ENCODE data around the gene FAM81A.
A peak's percentile ranks its signal among the peaks of the same experiment; 100 is the strongest.
"Not testable (repeated sequence)": the region's sequence is repeated elsewhere in the genome, so short reads cannot be mapped to it uniquely, and the experiment has no call there.

FAM81A gene

DNA sequence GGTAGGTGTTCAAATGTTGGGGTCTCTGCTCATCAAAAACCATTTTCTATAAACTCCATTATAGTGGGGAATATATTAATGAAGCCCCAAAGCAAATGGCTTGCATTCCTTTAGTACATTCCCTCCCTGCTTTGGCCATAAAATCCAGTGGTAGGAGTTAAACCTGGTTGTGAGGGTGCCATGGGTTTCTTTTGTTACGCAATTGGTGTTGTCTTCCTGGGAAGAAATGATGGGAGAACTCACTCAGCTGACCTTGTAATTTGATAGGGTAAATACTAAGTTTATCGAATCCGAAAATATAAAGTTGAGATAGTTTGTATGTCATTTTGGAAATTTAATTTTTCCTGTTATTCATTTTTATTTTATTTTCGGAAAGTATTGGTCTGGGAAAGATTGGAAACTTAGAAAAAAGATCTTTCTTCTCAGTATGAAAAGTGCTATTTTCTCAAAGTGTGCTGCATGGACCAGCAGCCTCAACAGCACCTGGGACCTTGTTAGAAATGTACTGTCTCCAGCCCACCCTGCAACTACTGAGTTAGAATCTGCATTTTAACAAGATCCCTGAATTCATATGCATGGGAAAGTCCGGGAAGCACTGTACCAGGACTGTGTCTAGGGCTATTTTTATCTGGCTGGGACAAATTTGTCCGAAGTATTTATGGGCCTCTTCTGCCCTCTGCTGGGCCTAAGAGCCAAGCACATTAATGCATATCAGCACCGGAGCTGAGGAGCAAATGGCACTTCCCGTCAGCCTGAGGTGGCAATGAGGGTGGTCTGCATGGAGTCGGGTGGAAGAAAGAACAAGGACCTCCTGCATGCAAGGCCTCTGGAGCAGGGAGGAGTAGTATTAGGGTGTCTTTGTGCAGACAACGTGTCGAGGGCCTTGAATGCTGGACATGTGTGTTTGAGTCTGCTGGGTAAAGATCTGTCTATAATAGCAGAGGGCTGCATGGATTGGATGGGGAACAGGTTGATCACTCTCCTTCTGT lies 54.7 kb downstream of the FAM81A start:
- H3K4me1 Mint-ChIP-seq (ENCODE audit: low read depth): peaks cover 5% of the 10 kb centered on the region
- H3K27me3 Mint-ChIP-seq: no peaks in the 10 kb centered on the region
- H3K9me3 Mint-ChIP-seq: no peaks in the 10 kb centered on the region
- no peak overlapping the region for H3K4me3 Mint-ChIP-seq
- H3K36me3 Mint-ChIP-seq (ENCODE audit: low read depth): no peaks in the 10 kb centered on the region
- H3K27ac Mint-ChIP-seq: no peak overlapping the region

DNA sequence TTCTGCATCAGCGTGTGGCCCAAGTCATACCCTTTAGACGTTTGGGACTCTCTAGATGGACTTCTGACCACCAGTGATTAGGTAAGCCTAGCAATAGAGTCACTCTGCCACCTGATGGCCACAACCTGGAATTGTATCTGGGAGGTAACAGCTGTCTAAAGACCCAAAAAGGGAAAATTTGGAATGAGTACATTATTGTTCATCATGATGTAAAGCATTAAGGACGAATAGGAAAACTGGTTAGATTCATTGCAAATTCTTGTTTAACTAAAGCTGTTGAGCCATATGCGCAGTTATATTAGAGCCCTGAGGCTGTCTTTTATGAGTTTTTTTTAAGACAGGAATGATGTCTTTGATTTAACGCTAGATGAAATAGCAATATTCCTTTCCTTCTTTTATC lies 63.6 kb downstream of the FAM81A start:
- H3K4me1 Mint-ChIP-seq (ENCODE audit: low read depth): no peaks in the 10 kb centered on the region
- no peak overlapping the region for H3K4me3 Mint-ChIP-seq
- no peaks in the 10 kb centered on the region for H3K27me3 Mint-ChIP-seq
- H3K9me3 Mint-ChIP-seq: no peaks in the 10 kb centered on the region
- no peak overlapping the region for H3K27ac Mint-ChIP-seq
- H3K36me3 Mint-ChIP-seq (ENCODE audit: low read depth): no peaks in the 10 kb centered on the region

DNA sequence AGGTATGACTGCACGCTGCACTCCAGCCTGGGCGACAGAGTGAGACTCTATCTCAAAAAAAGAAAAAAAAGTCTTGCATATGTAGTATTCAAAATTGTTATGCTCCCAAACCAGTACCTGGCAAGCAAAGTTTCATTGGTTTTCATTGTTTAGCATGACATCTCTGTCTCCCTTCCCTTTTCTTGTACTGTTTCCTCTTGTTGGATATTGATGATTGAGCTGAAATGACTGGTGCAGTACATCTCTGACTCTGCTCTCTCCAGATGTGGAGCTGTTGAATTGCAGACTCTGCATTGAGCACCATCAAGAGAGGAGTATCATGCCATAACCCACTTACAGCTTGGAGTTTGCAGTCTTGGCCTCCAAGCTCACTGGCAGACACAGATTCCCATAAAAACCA lies 77.2 kb downstream of the FAM81A start:
- H3K36me3 Mint-ChIP-seq (ENCODE audit: low read depth): no peaks in the 10 kb centered on the region
- no peaks in the 10 kb centered on the region for H3K9me3 Mint-ChIP-seq
- no peak overlapping the region for H3K27ac Mint-ChIP-seq
- peaks cover 8% of the 10 kb centered on the region for H3K4me1 Mint-ChIP-seq (ENCODE audit: low read depth)
- H3K4me3 Mint-ChIP-seq: no peak overlapping the region
- no peaks in the 10 kb centered on the region for H3K27me3 Mint-ChIP-seq

DNA sequence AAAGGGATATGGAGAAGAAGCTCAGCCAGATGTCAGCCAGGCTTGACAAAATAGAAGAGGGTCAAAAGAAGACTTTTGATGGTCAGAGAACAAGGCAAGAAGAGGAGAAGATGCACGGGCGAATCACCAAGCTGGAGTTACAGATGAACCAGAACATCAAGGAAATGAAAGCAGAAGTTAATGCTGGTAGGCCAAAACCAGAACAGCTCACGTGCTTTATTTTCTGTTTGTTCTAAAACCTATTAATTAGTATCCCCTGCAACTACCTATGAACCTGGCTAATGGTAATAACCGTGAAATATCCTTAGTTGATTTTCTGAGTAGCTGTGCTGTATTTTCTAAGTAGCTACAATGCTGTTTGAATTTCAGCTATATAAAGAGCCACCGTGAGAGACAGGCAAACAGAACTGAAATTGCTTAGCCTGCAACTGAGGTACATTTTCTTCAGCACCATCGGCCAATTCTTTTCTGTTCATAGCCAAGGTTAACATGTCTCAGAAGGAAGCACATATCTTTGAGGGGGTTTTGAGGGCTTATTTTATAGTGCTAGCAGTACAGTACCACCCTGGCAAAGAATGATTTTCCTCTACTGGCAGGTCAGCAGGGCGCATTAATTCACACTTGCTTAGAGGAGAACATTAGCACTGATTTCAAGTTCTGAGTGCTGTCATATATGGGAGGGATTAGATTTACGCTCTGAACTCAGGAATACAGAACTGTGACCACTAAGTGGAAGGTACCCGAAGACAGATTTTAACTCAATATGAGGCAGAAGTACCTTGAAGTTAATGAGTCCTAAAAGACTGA lies 78.9 kb downstream of the FAM81A start:
- H3K27me3 Mint-ChIP-seq: no peaks in the 10 kb centered on the region
- H3K9me3 Mint-ChIP-seq: no peaks in the 10 kb centered on the region
- H3K4me3 Mint-ChIP-seq: no peak overlapping the region
- no peak overlapping the region for H3K27ac Mint-ChIP-seq
- H3K36me3 Mint-ChIP-seq (ENCODE audit: low read depth): no peaks in the 10 kb centered on the region
- peaks cover 16% of the 10 kb centered on the region for H3K4me1 Mint-ChIP-seq (ENCODE audit: low read depth)

DNA sequence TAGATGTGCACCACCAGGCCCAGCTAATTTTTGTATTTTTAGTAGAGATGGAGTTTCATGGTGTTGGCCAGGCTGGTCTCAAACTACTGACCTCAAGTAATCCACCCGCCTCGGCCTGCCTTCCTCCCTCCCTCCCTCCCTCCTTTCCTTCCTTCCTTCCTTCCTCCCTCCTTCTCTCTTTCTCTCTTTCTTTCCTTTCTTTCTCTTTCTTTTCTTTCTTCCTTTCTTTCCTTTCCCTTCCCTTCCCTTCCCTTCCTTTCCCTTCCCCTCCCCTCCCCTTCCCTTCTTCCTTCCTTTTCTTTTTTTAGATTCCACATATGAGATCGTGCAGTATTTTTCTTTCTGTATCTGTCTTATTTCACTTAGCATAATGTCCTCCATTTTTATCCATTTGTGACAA lies 81.3 kb downstream of the FAM81A start:
- Mint-ChIP-seq H3K4me3 (no peak overlapping the region), H3K27me3 (no peaks in the 10 kb centered on the region), H3K27ac (no peak overlapping the region), H3K4me1 (ENCODE audit: low read depth) (peaks cover 39% of the 10 kb centered on the region), H3K9me3 (no peaks in the 10 kb centered on the region), H3K36me3 (ENCODE audit: low read depth) (no peaks in the 10 kb centered on the region)

DNA sequence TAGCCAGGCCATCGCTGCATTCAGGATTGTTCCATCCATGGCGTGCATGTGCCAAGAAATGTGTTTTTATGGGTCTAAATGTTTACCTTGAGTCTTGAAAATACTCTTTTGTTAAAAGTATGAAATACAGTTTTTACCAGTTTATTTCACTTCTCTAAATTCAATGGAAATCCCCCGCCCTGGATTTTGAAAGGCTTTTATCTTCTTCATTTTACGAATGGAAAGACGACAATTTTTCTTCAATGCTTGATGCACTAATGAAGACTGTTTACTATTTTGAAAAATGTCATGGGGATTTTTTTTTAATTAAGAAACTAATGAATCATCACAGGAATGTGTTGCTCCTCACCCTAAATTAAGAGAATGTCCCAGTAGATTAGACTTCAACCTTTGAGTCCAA lies 83.5 kb downstream of the FAM81A start:
- Mint-ChIP-seq H3K36me3 (ENCODE audit: low read depth) (no peaks in the 10 kb centered on the region), H3K4me3 (no peak overlapping the region), H3K9me3 (no peaks in the 10 kb centered on the region), H3K27ac (no peak overlapping the region), H3K4me1 (ENCODE audit: low read depth) (peaks cover 42% of the 10 kb centered on the region), H3K27me3 (no peaks in the 10 kb centered on the region)

DNA sequence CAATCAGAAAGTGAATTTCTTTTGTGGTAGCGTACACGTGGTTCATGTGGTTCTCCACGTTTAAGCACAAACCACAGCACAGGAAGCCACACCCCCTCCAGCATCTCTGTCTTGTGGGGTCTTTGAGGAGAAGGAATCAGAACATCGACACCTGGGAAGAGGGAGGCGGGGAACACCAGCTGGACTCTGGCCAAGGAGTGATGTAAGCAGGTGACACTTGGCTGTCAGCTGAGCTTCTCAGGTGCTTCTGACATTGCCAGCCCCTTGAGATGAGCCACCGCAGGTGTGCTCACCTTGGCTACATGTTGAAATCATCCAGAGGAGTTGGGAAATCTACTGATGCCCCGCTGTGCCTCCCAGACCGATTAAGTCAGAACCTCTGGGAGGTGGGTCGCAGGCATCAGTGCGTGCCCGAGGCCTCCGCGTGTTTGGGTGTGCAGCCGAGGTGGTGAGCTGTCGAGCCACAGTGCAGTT lies 85.0 kb downstream of the FAM81A start:
- Mint-ChIP-seq H3K36me3 (ENCODE audit: low read depth) (no peaks in the 10 kb centered on the region), H3K4me3 (peak overlapping the region; percentile 8), H3K27me3 (no peaks in the 10 kb centered on the region), H3K9me3 (no peaks in the 10 kb centered on the region), H3K27ac (peak overlapping the region; percentile 61), H3K4me1 (ENCODE audit: low read depth) (peaks cover 40% of the 10 kb centered on the region)

DNA sequence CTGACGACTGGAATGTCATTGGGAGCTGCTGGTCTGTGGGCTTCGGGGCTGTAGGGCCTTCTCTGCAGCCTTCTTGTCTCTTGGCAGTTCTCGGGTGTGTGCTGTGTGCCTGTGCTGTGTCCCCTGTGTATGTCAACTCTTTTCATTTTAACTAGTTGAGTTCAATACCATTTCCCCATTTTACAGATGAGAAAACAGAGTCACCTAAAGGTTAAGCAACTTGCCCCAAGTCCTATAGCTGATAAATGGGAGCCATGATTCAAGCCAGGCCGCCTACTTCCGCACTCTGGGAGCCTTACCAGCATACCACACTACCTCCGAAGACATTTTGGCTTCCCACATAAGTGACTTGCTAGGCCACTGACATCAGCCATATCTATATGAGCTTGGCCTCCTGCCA lies 85.7 kb downstream of the FAM81A start:
- peak overlapping the region; percentile 9 for H3K4me3 Mint-ChIP-seq
- no peaks in the 10 kb centered on the region for H3K36me3 Mint-ChIP-seq (ENCODE audit: low read depth)
- no peaks in the 10 kb centered on the region for H3K27me3 Mint-ChIP-seq
- H3K27ac Mint-ChIP-seq: no peak overlapping the region
- H3K9me3 Mint-ChIP-seq: no peaks in the 10 kb centered on the region
- H3K4me1 Mint-ChIP-seq (ENCODE audit: low read depth): peaks cover 40% of the 10 kb centered on the region

DNA sequence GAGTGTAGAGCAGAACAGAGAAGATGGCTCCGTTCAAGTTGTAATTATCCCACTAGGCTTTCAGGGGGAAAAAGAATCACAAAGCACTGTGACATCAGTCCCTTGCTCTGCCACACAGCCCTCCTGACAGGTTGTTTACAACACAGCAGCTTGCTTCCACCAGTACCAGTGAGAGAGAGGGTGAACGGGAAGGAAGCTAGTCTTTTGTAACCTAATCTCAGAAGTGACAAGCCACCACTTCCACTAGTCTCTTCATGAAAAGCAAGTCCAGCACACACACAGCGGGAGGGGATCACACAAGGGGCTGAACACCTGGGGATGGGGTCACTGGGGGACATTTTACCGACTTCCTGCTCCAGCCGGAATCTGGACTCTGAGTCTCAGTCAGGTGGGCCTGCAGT lies 86.3 kb downstream of the FAM81A start:
- Mint-ChIP-seq H3K9me3 (no peaks in the 10 kb centered on the region), H3K4me3 (no peak overlapping the region), H3K36me3 (ENCODE audit: low read depth) (no peaks in the 10 kb centered on the region), H3K27me3 (no peaks in the 10 kb centered on the region), H3K27ac (peak overlapping the region; percentile 10), H3K4me1 (ENCODE audit: low read depth) (peaks cover 40% of the 10 kb centered on the region)

DNA sequence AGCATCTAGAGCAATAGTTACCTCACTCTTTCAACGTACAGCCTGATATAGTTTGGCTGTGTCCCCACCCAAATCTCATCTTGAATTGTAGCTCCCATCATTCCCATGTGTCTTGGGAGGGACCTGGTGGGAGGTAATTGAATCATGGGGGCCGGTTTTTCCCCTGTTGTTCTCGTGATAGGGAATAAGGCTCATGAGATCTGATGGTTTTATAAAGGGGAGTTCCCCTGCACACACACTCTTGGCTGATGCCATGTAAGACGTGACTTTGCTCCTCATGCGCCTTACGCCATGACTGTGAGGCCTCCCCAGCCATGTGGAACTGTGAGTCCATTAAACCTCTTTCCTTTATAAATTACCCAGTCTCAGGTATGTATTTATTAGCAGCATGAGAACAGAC lies 88.5 kb downstream of the FAM81A start:
- not testable (repeated sequence) for H3K27me3 Mint-ChIP-seq; H3K36me3 Mint-ChIP-seq (ENCODE audit: low read depth); H3K4me3 Mint-ChIP-seq; H3K9me3 Mint-ChIP-seq; H3K27ac Mint-ChIP-seq
- H3K4me1 Mint-ChIP-seq (ENCODE audit: low read depth): peaks cover 32% of the 10 kb centered on the region

DNA sequence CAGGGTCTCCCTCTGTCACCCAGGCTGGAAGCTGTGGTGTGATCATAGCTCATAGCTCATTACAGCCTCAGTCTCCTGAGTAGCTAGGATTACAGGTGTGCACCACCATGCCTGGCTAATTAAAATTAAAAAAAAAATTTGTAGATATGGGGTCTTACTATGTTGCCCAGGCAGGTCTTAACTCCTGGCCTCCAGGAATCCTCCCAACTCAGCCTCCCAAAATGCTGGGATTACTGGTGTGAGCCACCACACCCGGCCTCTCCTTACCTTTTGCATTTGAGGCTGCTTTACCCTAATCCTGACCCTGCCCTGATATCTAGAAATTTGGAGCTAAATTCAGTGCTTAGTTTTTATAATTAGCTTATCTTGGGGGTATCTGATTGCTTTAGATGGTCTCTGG lies 90.4 kb downstream of the FAM81A start:
- Mint-ChIP-seq H3K9me3 (no peaks in the 10 kb centered on the region), H3K36me3 (ENCODE audit: low read depth) (no peaks in the 10 kb centered on the region), H3K4me3 (no peak overlapping the region), H3K4me1 (ENCODE audit: low read depth) (peaks cover 20% of the 10 kb centered on the region), H3K27me3 (no peaks in the 10 kb centered on the region), H3K27ac (peak overlapping the region; percentile 17)

DNA sequence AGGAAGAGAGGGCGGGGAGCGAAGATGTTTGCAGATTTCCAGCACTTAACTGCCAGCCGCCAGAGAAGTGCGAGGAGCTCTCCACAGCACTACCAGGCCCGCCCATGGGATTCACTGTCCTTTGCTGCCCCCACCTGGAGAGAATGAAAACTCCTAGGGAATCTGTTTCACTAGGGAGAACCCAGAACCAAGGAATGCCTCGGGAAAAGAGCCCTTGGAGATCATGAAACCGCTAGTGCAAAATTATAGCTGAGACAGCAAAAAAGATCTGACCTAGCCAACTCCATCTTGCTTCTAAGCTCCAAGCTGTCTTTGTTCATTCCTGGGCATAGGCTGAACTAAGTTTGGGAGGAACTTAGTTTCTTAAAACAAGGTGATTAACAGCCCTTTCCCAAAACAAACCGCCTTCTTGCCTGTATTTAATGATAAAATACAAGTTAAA lies 91.0 kb downstream of the FAM81A start:
- peak overlapping the region; percentile 17 for H3K27ac Mint-ChIP-seq
- H3K36me3 Mint-ChIP-seq (ENCODE audit: low read depth): no peaks in the 10 kb centered on the region
- H3K9me3 Mint-ChIP-seq: no peaks in the 10 kb centered on the region
- no peak overlapping the region for H3K4me3 Mint-ChIP-seq
- H3K4me1 Mint-ChIP-seq (ENCODE audit: low read depth): peaks cover 14% of the 10 kb centered on the region
- H3K27me3 Mint-ChIP-seq: no peaks in the 10 kb centered on the region

DNA sequence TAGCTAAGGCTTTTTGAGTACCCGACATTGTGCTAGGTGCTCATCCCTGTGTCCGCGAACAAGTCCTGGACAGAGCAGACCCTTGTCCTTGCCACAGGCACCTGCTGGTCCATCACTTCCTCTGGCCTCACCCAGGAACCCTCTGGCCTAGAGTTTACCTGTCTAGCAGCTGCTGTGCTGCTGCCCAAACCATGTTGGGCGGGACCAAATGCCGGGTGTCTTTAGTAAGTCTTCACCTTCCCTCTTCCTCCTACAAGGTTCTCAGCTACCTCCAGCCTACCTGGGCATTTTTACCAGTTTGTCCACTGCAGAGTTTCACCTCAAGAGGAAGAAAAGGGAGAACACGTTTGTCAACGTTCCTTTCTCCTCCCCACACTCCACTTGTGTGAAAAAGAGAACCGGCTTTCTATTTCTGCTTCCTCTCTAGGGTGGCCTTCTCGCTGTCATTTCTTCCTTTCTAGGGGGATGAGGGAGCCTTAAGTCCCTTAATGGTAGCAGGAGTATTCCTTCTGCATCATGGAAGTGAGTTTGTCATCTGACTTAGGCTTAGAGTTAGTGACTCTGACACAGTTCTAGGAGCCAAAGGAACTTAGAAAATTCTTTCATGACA lies 93.2 kb downstream of the FAM81A start:
- Mint-ChIP-seq H3K27me3 (peaks cover 4% of the 10 kb centered on the region), H3K4me3 (no peak overlapping the region), H3K4me1 (ENCODE audit: low read depth) (peaks cover 6% of the 10 kb centered on the region), H3K9me3 (no peaks in the 10 kb centered on the region), H3K36me3 (ENCODE audit: low read depth) (no peaks in the 10 kb centered on the region), H3K27ac (no peak overlapping the region)

DNA sequence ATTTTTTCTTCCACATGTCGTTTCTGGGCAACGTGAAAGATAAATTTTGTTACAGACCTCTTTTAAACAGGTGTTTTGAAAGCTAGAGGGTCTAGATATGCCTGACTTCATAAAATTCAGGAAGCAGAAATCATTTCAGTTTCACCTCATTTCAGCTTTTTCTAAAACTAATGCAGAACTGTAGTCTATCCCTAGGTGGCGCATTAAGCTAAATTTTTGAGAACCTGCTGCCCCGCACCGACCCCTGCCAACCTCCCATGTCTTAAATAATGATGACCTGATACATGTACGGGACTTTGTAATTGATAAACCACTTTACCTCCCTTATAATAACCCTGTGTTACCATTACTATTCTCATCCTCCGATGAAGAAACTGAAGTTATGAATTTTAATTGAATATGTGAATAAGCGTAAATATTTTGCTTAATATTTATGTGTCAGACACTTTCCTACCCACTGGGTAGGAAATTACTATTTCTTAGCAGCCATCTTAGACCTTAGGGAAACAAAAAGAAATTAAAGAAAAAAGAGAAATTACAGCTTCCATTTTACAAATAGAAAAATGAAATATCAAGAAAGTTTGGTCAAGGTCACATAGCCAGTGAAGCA lies 94.9 kb downstream of the FAM81A start:
- Mint-ChIP-seq H3K27me3 (peaks cover 4% of the 10 kb centered on the region), H3K27ac (no peak overlapping the region), H3K4me1 (ENCODE audit: low read depth) (peaks cover 6% of the 10 kb centered on the region), H3K4me3 (no peak overlapping the region), H3K9me3 (no peaks in the 10 kb centered on the region), H3K36me3 (ENCODE audit: low read depth) (no peaks in the 10 kb centered on the region)

All from stimulated activated naive CD8-positive, alpha-beta T cell treated with anti-CD3 and anti-CD28 coated beads, Interleukin-15, Interleukin-2, amounts not matched to agents 100 ng/mL and 50 ng/mL, for 24 hours (primary cell).